ENCODE measurements around the gene SH3YL1.

SH3YL1 gene

GRCh38 chr2:202945-203344 is 60.9 kb downstream of the SH3YL1 start:
- DNase-seq (ENCODE audit: low spot score): no peak

GRCh38 chr2:201648-202433 is 62.0 kb downstream of the SH3YL1 start:
- TF ChIP-seq CTCF (IDR thresholded peaks at IDR 0.05; ENCODE audit: extremely low read depth, missing control alignments): no peak
- no peak for DNase-seq (ENCODE audit: low spot score)

More at GRCh38 chr2:202945-203344, 60.9 kb downstream of the SH3YL1 start:
- TF ChIP-seq CTCF (IDR thresholded peaks at IDR 0.05; ENCODE audit: extremely low read depth, missing control alignments): no peak

GRCh38 chr2:199041-199966 is 64.5 kb downstream of the SH3YL1 start:
- TF ChIP-seq CTCF (IDR thresholded peaks at IDR 0.05; ENCODE audit: extremely low read depth, missing control alignments): no peak
- DNase-seq (ENCODE audit: low spot score): no peak

- no peak for TF ChIP-seq CTCF (IDR thresholded peaks at IDR 0.05; ENCODE audit: extremely low read depth, missing control alignments)
- no peak for DNase-seq (ENCODE audit: low spot score)
These were observed 67.4 kb downstream of the SH3YL1 start for GRCh38 chr2:196406-196805.

- DNase-seq (ENCODE audit: low spot score): no peak
These were observed 67.9 kb downstream of the SH3YL1 start for GRCh38 chr2:195932-196331.

GRCh38 chr2:193141-193671 is 70.6 kb downstream of the SH3YL1 start:
- no peak for DNase-seq (ENCODE audit: low spot score)

More at GRCh38 chr2:195932-196331, 67.9 kb downstream of the SH3YL1 start:
- TF ChIP-seq CTCF (IDR thresholded peaks at IDR 0.05; ENCODE audit: extremely low read depth, missing control alignments): no peak

More at GRCh38 chr2:193141-193671, 70.6 kb downstream of the SH3YL1 start:
- no peak for TF ChIP-seq CTCF (IDR thresholded peaks at IDR 0.05; ENCODE audit: extremely low read depth, missing control alignments)
